K562 (cell line): ENCODE measurements around the gene PARD3. TPM values are rescaled to one million over a fixed set of nuclear protein-coding genes. Genes with fewer than 3 reads are reported as not detected.

ENCODE experiments used
- CTCF ChIP-seq, 3 experiments: IDR thresholded peaks in 2 of 3; conservative IDR thresholded peaks in 1 of 3; 2 replicates each; pipeline ENCODE4 v1.5.1; 2011 to 2012; ENCODE audit warnings: low read length in 3 of 3, mild to moderate bottlenecking in 3 of 3, control low read depth in 2 of 3, improper control_type of control experiment in 1 of 3, inconsistent platforms in 1 of 3, low read depth in 1 of 3, mixed read lengths in 1 of 3, moderate library complexity in 1 of 3; ENCODE audit not compliant: insufficient read depth in 2 of 3
- DACH1 ChIP-seq: fragments of 450-650 bp; IDR thresholded peaks from 2 replicates; pipeline ENCODE4 v1.6.1; 2018; ENCODE audit not compliant: partially characterized antibody
- E2F6 ChIP-seq, 2 experiments: IDR thresholded peaks; 2 replicates each; pipeline ENCODE4 v1.6.1; 2011; ENCODE audit warnings: borderline replicate concordance in 1 of 2, control low read depth in 1 of 2, low read depth in 1 of 2, low read length in 1 of 2, mild to moderate bottlenecking in 1 of 2, mixed read lengths in 1 of 2, moderate library complexity in 1 of 2; ENCODE audit not compliant: insufficient read depth in 1 of 2, insufficient read length in 1 of 2, poor library complexity in 1 of 2, severe bottlenecking in 1 of 2; ENCODE audit errors: extremely low read depth in 1 of 2
- FOSL1 ChIP-seq: fragments of 200-800 bp; sonication (Bioruptor generic); conservative IDR thresholded peaks from 2 replicates; pipeline ENCODE4 v1.6.1; 2016; ENCODE audit warnings: missing genetic modification characterization, missing compliant biosample characterization
- JUND ChIP-seq, 2 experiments: IDR thresholded peaks; 2 replicates in 1 of 2; 3 replicates in 1 of 2; pipeline ENCODE4 v1.6.1; 2011; ENCODE audit warnings: borderline replicate concordance in 2 of 2, low read depth in 2 of 2, low read length in 2 of 2, improper control_type of control experiment in 1 of 2, missing biosample characterization in 1 of 2, missing genetic modification characterization in 1 of 2, missing genetic modification reagents in 1 of 2
- KDM1A ChIP-seq, 2 experiments: fragments of 450-650 bp; IDR thresholded peaks; 2 replicates each; pipeline ENCODE4 v1.6.1; 2016; ENCODE audit warnings: mild to moderate bottlenecking in 2 of 2
- L3MBTL2 ChIP-seq: fragments of 450-650 bp; IDR thresholded peaks from 2 replicates; pipeline ENCODE4 v1.6.1; 2016; ENCODE audit warnings: mild to moderate bottlenecking, moderate library complexity
- MAZ ChIP-seq, 2 experiments: fragments of 450-650 bp in 1 of 2; sonication (generic) in 1 of 2; formaldehyde crosslinking; IDR thresholded peaks in 1 of 2; conservative IDR thresholded peaks in 1 of 2; 2 replicates each; pipeline versions ENCODE4 v1.4.0 to v1.5.0; 2020; ENCODE audit warnings: mild to moderate bottlenecking in 1 of 2, missing genetic modification reagents in 1 of 2
- MCM3 ChIP-seq: fragments of 450-650 bp; IDR thresholded peaks from 2 replicates; pipeline ENCODE4 v1.6.1; 2016
- POLR2G ChIP-seq: fragments of 200-400 bp; formaldehyde crosslinking; IDR thresholded peaks from 2 replicates; pipeline ENCODE4 v1.6.1; 2017; ENCODE audit warnings: low read depth, mild to moderate bottlenecking, antibody characterized with exemption, low read length, moderate library complexity
- PTRF ChIP-seq: fragments of 450-650 bp; IDR thresholded peaks from 2 replicates; pipeline ENCODE4 v1.6.1; 2016; ENCODE audit warnings: mild to moderate bottlenecking, missing genetic modification characterization, missing compliant biosample characterization
- THRA ChIP-seq: fragments of 450-650 bp; IDR thresholded peaks from 2 replicates; pipeline ENCODE4 v1.6.1; 2017; ENCODE audit warnings: mild to moderate bottlenecking, moderate library complexity
- ZBTB5 ChIP-seq: fragments of 450-650 bp; IDR thresholded peaks from 2 replicates; pipeline ENCODE4 v1.6.1; 2017; ENCODE audit warnings: antibody characterized with exemption
- ZNF146 ChIP-seq: IDR thresholded peaks from one replicate; pipeline ENCODE4 v1.6.1; 2018; ENCODE audit warnings: missing compliant biosample characterization; ENCODE audit not compliant: unreplicated experiment
- ZNF511 ChIP-seq: sonication (generic); formaldehyde crosslinking; IDR thresholded peaks from 2 replicates; pipeline ENCODE4 v1.8.0; 2022; ENCODE audit warnings: mild to moderate bottlenecking, missing genetic modification reagents
- ZNF76 ChIP-seq: fragments of 250-450 bp; sonication (Bioruptor Pico); IDR thresholded peaks from 2 replicates; pipeline ENCODE4 v1.4.0; 2020; ENCODE audit warnings: mild to moderate bottlenecking, moderate library complexity, borderline replicate concordance
- polyA plus RNA-seq, 8 experiments: library from polyadenylated mRNA; depleted of rRNA in 4 of 8; stranded (reverse) in 5 of 8; unstranded in 3 of 8; fragments of >200 nt; fragmentation: Nextera tagmentation in 2 of 8; fragmentation: Illumina TruSeq in 1 of 8; extraction: Ambion mirVana in 2 of 8; extraction: Trizol in 1 of 8; gene quantifications; 2 replicates each; pipeline versions ENCODE4 v1.2.1 to v1.2.3, GENCODE V29; 2011 to 2014; ENCODE audit warnings: inconsistent platforms in 1 of 8, missing spikeins in 1 of 8
- total RNA-seq, 7 experiments: library from RNA; depleted of rRNA in 6 of 7; stranded (reverse); fragments of >200 nt in 6 of 7; fragmentation: Illumina TruSeq in 2 of 7; extraction: Trizol in 2 of 7; gene quantifications; 2 replicates each; pipeline versions ENCODE4 v1.2.1 to v1.2.3, GENCODE V29; 2011 to 2021; ENCODE audit warnings: low replicate concordance in 1 of 7

PARD3 gene
- total and polyA plus RNA-seq, 9 of the 15 experiments (the other 6 are each of a cell fraction or from before 2014, with no cell fraction given): 2.7 to 11.7 (median 7.7) TPM

- no peak for TF ChIP-seq ZNF511
- TF ChIP-seq THRA: no peak
- no peak for TF ChIP-seq POLR2G
- TF ChIP-seq JUND (IDR thresholded peaks at IDR 0.05; ENCODE audit: borderline replicate concordance, low read depth, low read length): peak; percentile 34; the same call in 1 of the 2 replicates
- no peak for TF ChIP-seq JUND (tag; IDR thresholded peaks at IDR 0.05; ENCODE audit: borderline replicate concordance, low read depth, low read length)
- TF ChIP-seq FOSL1 (tag): peak; percentile 79
- TF ChIP-seq DACH1: no peak
- TF ChIP-seq CTCF (IDR thresholded peaks at IDR 0.05 in 2 of 3, conservative IDR thresholded peaks at IDR 0.05 in 1 of 3; ENCODE audit: insufficient read depth in 2 of 3, low read depth in 1 of 3, low read length in 3 of 3): peak; percentile 35 to 49 (median 38); a peak in 4 of 6 replicates
- no peak for TF ChIP-seq ZNF76
- no peak for TF ChIP-seq MAZ (CRISPR knock-in tag; conservative IDR thresholded peaks at IDR 0.05 in 1 of 2, IDR thresholded peaks at IDR 0.05 in 1 of 2)
- TF ChIP-seq PTRF (tag): no peak
- TF ChIP-seq ZBTB5: no peak
- peak; percentile 38; the same call in 1 of the 2 replicates for TF ChIP-seq L3MBTL2
- TF ChIP-seq KDM1A (IDR thresholded peaks at IDR 0.05): no peak
- no peak for TF ChIP-seq ZNF146 (CRISPR knock-in tag)
- no peak for TF ChIP-seq MCM3
- peak in 1 of 2 experiments; percentile 20 for TF ChIP-seq E2F6 (IDR thresholded peaks at IDR 0.05; ENCODE audit: borderline replicate concordance in 1 of 2, extremely low read depth in 1 of 2, insufficient read depth in 1 of 2, insufficient read length in 1 of 2, low read depth in 1 of 2, low read length in 1 of 2, poor library complexity in 1 of 2, severe bottlenecking in 1 of 2)
Measured at GRCh38 chr10:34280599-34281374, 534.3 kb downstream of the PARD3 start (continued).
